Tibial nerve (tissue), 3 donors: ENCODE results near the gene TFAP2B.

Experiments
- POLR2A ChIP-seq, 2 donors: fragments of 450-650 bp; IDR thresholded peaks; one replicate each; pipeline ENCODE4 v1.6.1; 2017; ENCODE audit warnings: antibody characterized with exemption in 2 of 2, mild to moderate bottlenecking in 2 of 2, moderate library complexity in 2 of 2
- TF ChIP-seq, protein P1 (sequence below), 5 experiments: fragments of 200-600 bp in 3 of 5; fragments of 450-650 bp in 2 of 5; sonication (generic) in 3 of 5; IDR thresholded peaks; one replicate each; pipeline ENCODE4 v1.5.1; 2016 to 2019; ENCODE audit warnings: antibody characterized with exemption in 5 of 5, mild to moderate bottlenecking in 3 of 5, moderate library complexity in 2 of 5

DNA sequence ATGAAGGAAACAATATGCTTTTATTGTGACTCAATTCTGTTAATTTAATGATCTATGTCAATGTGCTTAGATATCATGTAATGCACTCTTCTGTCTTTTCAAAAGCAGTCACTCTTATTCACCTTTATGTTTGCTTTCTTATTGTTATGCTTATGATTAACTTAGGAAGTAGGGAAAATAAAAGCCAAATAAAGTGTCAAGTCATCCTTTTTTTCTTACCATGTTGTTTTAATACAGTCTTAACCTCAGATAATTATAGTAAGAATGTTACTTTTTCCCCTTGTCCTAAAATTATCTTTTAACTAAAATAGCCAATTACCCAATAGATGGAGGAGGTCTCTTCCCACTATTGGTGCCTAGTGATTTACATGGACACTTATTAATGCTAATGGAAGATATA is 72.6 kb downstream of the TFAP2B start:
- TF ChIP-seq, protein P1, sequence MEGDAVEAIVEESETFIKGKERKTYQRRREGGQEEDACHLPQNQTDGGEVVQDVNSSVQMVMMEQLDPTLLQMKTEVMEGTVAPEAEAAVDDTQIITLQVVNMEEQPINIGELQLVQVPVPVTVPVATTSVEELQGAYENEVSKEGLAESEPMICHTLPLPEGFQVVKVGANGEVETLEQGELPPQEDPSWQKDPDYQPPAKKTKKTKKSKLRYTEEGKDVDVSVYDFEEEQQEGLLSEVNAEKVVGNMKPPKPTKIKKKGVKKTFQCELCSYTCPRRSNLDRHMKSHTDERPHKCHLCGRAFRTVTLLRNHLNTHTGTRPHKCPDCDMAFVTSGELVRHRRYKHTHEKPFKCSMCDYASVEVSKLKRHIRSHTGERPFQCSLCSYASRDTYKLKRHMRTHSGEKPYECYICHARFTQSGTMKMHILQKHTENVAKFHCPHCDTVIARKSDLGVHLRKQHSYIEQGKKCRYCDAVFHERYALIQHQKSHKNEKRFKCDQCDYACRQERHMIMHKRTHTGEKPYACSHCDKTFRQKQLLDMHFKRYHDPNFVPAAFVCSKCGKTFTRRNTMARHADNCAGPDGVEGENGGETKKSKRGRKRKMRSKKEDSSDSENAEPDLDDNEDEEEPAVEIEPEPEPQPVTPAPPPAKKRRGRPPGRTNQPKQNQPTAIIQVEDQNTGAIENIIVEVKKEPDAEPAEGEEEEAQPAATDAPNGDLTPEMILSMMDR (IDR thresholded peaks at IDR 0.05) = no peak
- no peak for TF ChIP-seq POLR2A (IDR thresholded peaks at IDR 0.05)
